MM.1S (cell line): ENCODE data around the gene DYNC1LI1.

Experiments used
- DNase-seq: peaks from one replicate; pipeline ENCODE4 v3.0.0-alpha.2; 2015
- H2AFZ ChIP-seq: fragments of 300-600 bp; sonication (generic); 2 replicates; pipeline ENCODE4 v1.6.0; 2016; ENCODE audit warnings: antibody characterized with exemption, low read length
- H3F3A ChIP-seq: fragments of 300-600 bp; sonication (generic); 2 replicates; pipeline ENCODE4 v1.6.1; 2016; ENCODE audit warnings: mild to moderate bottlenecking, antibody characterized with exemption, low read length, moderate library complexity, mixed read lengths; ENCODE audit not compliant: insufficient read depth
- H3K27ac ChIP-seq: fragments of 300-600 bp; sonication (generic); 2 replicates; pipeline ENCODE4 v1.5.1; 2016; ENCODE audit warnings: mild to moderate bottlenecking, low read length
- H3K27me3 ChIP-seq: fragments of 300-600 bp; sonication (generic); replicated peaks from 2 replicates; pipeline ENCODE4 v1.6.0; 2016; ENCODE audit warnings: low read length; ENCODE audit not compliant: insufficient read depth
- H3K36me3 ChIP-seq: fragments of 300-600 bp; sonication (generic); replicated peaks from 2 replicates; pipeline ENCODE4 v1.6.1; 2016; ENCODE audit warnings: mild to moderate bottlenecking, low read length, mixed read lengths; ENCODE audit not compliant: insufficient read depth
- H3K4me1 ChIP-seq: fragments of 300-600 bp; sonication (generic); 2 replicates; pipeline ENCODE4 v1.6.1; 2016; ENCODE audit warnings: low read length, mixed read lengths
- H3K4me2 ChIP-seq: fragments of 300-600 bp; sonication (generic); 2 replicates; pipeline ENCODE4 v1.6.0; 2016; ENCODE audit warnings: low read depth, low read length
- H3K4me3 ChIP-seq: fragments of 300-600 bp; sonication (generic); 2 replicates; pipeline ENCODE4 v1.5.1; 2016; ENCODE audit warnings: low read length, mixed read lengths
- H3K79me2 ChIP-seq: fragments of 300-600 bp; sonication (generic); 2 replicates; pipeline ENCODE4 v1.6.1; 2016; ENCODE audit warnings: mixed run types, low read length, mixed read lengths
- H3K9ac ChIP-seq: fragments of 300-600 bp; sonication (generic); 2 replicates; pipeline ENCODE4 v1.6.1; 2016; ENCODE audit warnings: low read length, mixed read lengths
- H3K9me2 ChIP-seq: fragments of 300-600 bp; sonication (generic); replicated peaks from 2 replicates; pipeline ENCODE4 v1.6.1; 2016; ENCODE audit warnings: mild to moderate bottlenecking, low read length, mixed read lengths; ENCODE audit not compliant: insufficient read depth
- H3K9me3 ChIP-seq: fragments of 300-600 bp; sonication (generic); replicated peaks from 2 replicates; pipeline ENCODE4 v1.6.1; 2016; ENCODE audit warnings: mild to moderate bottlenecking, low read length, mixed read lengths; ENCODE audit not compliant: insufficient read depth
- H4K20me1 ChIP-seq: fragments of 300-600 bp; sonication (generic); 2 replicates; pipeline ENCODE4 v1.6.1; 2016; ENCODE audit warnings: mild to moderate bottlenecking, low read length, moderate library complexity, mixed read lengths; ENCODE audit not compliant: insufficient read depth
- CTCF ChIP-seq: fragments of 300-600 bp; sonication (generic); IDR thresholded peaks from 2 replicates; pipeline ENCODE4 v1.5.1; 2016; ENCODE audit warnings: antibody characterized with exemption, low read length, mixed read lengths
- EZH2 ChIP-seq: fragments of 300-600 bp; sonication (generic); optimal IDR thresholded peaks from 2 replicates; pipeline ENCODE3; 2017; ENCODE audit warnings: low read depth, mild to moderate bottlenecking, antibody characterized with exemption, low read length, mixed read lengths
- EZH2phosphoT487 ChIP-seq: fragments of 300-600 bp; sonication (generic); IDR thresholded peaks from 2 replicates; pipeline ENCODE4 v1.6.1; 2018; ENCODE audit warnings: antibody characterized with exemption, low read length

Gene DYNC1LI1

DNA sequence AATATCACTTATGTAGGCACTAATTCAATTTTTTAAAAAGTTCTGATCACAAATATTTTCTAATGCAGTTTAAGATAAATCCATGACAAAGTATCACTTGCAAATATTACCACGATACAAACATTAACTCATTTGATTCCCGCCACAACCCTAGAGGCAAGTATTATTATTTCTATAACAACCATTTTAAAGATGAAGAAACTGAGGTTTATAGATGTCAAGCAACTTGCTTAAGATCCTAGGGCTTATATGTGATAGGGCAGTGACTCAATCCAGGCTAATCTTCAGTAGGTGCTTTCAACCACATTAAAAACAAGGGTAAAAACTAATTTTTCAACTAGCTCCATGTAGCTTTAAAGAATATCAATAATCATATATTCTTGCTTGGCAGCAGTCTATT, 1.7 kb downstream of the DYNC1LI1 start:
- peaks cover 63% of the 10 kb centered on the region for H3K79me2 ChIP-seq
- no peaks in the 10 kb centered on the region for H3K9me3 ChIP-seq
- no peak overlapping the region for H2AFZ ChIP-seq
- H3K36me3 ChIP-seq, result no peaks in the 10 kb centered on the region
- peak overlapping the region; percentile 96 for H3K4me3 ChIP-seq
- no peak for TF ChIP-seq EZH2phosphoT487
- TF ChIP-seq EZH2, result no peak
- no peak for TF ChIP-seq CTCF
- H3K4me1 ChIP-seq, result peaks cover 10% of the 10 kb centered on the region; the same call in 1 of the 2 replicates
- H4K20me1 ChIP-seq, result peaks cover 2% of the 10 kb centered on the region; the same call in 1 of the 2 replicates
- no peaks in the 10 kb centered on the region for H3K27me3 ChIP-seq
- no peak for DNase-seq
- H3K9me2 ChIP-seq, result no peaks in the 10 kb centered on the region
- H3F3A ChIP-seq, result peaks cover 8% of the 10 kb centered on the region; the same call in 1 of the 2 replicates
- H3K27ac ChIP-seq, result no peak overlapping the region
- H3K9ac ChIP-seq, result peak overlapping the region; percentile 85; the same call in 1 of the 2 replicates
- H3K4me2 ChIP-seq, result peak overlapping the region; percentile 86

DNA sequence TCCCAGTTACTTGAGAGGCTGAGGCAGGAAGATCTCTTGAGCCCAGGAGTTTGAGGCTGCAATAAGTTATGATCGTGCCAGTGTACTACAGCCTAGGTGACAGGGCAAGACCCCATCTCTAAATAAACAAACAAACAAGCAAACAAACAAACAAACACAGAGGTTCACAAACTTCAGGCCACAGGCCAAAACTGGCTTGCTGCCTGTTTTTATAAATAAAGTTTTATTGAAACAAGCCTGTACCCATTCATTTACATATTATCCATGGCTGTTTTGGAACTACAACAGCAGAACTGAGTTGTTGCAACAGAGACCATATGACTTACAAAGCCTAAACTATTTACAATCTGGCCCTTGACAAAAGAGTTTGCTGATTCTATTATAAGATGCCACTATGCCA, 6.5 kb downstream of the DYNC1LI1 start:
- H3K9ac ChIP-seq, result no peak overlapping the region
- no peak overlapping the region for H3K27ac ChIP-seq
- H3K9me3 ChIP-seq, result no peaks in the 10 kb centered on the region
- H3K4me2 ChIP-seq, result no peak overlapping the region
- H3K36me3 ChIP-seq, result no peaks in the 10 kb centered on the region; the same call in 1 of the 2 replicates
- no peak overlapping the region for H2AFZ ChIP-seq
- H3K79me2 ChIP-seq, result peaks cover 93% of the 10 kb centered on the region
- no peaks in the 10 kb centered on the region for H3K27me3 ChIP-seq
- no peak overlapping the region for H3K4me3 ChIP-seq
- no peaks in the 10 kb centered on the region for H3K9me2 ChIP-seq
- no peaks in the 10 kb centered on the region for H3F3A ChIP-seq
- H3K4me1 ChIP-seq, result peaks cover 6% of the 10 kb centered on the region; the same call in 1 of the 2 replicates
- TF ChIP-seq EZH2, result no peak
- TF ChIP-seq EZH2phosphoT487, result no peak
- no peak for TF ChIP-seq CTCF
- peaks cover 2% of the 10 kb centered on the region; the same call in 1 of the 2 replicates for H4K20me1 ChIP-seq
- DNase-seq, result no peak

DNA sequence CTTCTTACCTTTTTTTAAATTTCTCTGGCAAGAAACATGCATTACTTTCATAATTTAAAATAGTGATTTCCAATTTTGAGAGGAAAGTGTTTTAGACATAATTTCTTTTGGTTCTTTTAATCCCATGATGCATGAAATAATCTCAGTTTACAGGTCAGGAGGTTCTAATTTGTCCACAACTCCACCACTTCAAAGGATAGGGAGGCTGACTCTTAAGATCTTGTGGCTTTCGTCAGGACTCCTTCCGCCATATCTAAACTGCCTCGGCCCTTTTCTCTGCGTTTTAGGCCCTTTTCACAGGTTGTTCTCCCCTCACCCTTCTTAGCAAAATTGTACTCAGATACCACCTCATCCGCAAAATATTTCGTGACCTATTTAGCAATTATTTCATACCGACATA, 8.0 kb downstream of the DYNC1LI1 start:
- DNase-seq, result no peak
- no peaks in the 10 kb centered on the region for H3K9me3 ChIP-seq
- no peak overlapping the region for H3K4me2 ChIP-seq
- H3K4me1 ChIP-seq, result no peaks in the 10 kb centered on the region
- H3K36me3 ChIP-seq, result no peaks in the 10 kb centered on the region; the same call in 1 of the 2 replicates
- peaks cover 89% of the 10 kb centered on the region for H3K79me2 ChIP-seq
- no peak overlapping the region for H3K9ac ChIP-seq
- no peak overlapping the region for H3K27ac ChIP-seq
- H3K4me3 ChIP-seq, result no peak overlapping the region
- no peaks in the 10 kb centered on the region for H3K9me2 ChIP-seq
- H2AFZ ChIP-seq, result no peak overlapping the region
- H3K27me3 ChIP-seq, result no peaks in the 10 kb centered on the region
- no peaks in the 10 kb centered on the region for H3F3A ChIP-seq
- H4K20me1 ChIP-seq, result peaks cover 2% of the 10 kb centered on the region; the same call in 1 of the 2 replicates
- TF ChIP-seq CTCF (no peak), EZH2phosphoT487 (no peak), EZH2 (no peak)
